ENCODE data around the gene SSC5D.

DNA sequence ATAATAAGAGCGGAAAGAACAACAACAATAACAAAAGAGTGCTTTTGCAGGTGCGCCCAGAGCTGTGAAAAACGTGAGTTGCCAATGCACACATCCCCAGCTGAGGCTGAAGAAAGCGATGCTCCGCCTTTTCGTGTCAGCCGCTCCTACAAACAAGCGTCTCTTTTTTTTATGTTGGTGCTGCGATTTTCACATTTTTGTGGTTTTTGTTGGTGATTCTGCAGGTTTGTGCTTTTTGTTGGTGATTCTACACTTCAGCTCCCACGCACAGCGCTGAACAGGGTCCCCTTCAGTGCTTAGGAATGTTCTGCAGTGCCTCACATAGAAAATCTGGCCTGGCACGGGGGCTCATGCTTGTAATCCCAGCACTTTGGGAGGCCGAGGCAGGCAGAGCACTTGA lies 64.4 kb downstream of the SSC5D start:
- TF ChIP-seq, protein P1, sequence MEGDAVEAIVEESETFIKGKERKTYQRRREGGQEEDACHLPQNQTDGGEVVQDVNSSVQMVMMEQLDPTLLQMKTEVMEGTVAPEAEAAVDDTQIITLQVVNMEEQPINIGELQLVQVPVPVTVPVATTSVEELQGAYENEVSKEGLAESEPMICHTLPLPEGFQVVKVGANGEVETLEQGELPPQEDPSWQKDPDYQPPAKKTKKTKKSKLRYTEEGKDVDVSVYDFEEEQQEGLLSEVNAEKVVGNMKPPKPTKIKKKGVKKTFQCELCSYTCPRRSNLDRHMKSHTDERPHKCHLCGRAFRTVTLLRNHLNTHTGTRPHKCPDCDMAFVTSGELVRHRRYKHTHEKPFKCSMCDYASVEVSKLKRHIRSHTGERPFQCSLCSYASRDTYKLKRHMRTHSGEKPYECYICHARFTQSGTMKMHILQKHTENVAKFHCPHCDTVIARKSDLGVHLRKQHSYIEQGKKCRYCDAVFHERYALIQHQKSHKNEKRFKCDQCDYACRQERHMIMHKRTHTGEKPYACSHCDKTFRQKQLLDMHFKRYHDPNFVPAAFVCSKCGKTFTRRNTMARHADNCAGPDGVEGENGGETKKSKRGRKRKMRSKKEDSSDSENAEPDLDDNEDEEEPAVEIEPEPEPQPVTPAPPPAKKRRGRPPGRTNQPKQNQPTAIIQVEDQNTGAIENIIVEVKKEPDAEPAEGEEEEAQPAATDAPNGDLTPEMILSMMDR (IDR thresholded peaks at IDR 0.05): no peak
- TF ChIP-seq POLR2A (IDR thresholded peaks at IDR 0.05): no peak

Data from Peyer's patch (tissue), 4 donors.